Osteoblast (primary cell): Measurements from ENCODE around the gene SNAP25. TPM values are rescaled to one million over a fixed set of nuclear protein-coding genes. Genes with fewer than 3 reads are reported as not detected.

ENCODE experiments used
- DNase-seq: peaks from one replicate; pipeline ENCODE4 v3.0.0; 2011; ENCODE audit warnings: low spot score, mixed read lengths; ENCODE audit not compliant: insufficient read length; ENCODE audit errors: missing footprints
- H2AFZ ChIP-seq: 2 replicates; pipeline ENCODE4 v1.6.0; 2011; ENCODE audit warnings: mild to moderate bottlenecking, low read length
- H3K27ac ChIP-seq: 2 replicates; pipeline ENCODE4 v1.5.1; 2011; ENCODE audit warnings: mild to moderate bottlenecking, low read depth, low read length, moderate library complexity
- H3K27me3 ChIP-seq: 2 replicates; pipeline ENCODE4 v1.6.0; 2012; ENCODE audit warnings: mild to moderate bottlenecking, control low read depth, inconsistent platforms, low read length, moderate library complexity; ENCODE audit not compliant: insufficient read depth
- H3K36me3 ChIP-seq: 2 replicates; pipeline ENCODE4 v1.5.1; 2011; ENCODE audit warnings: mild to moderate bottlenecking, low read length, control low read depth, moderate library complexity; ENCODE audit not compliant: insufficient read depth
- H3K4me1 ChIP-seq: 2 replicates; pipeline ENCODE4 v1.5.1; 2011; ENCODE audit warnings: mild to moderate bottlenecking, low read length, control low read depth, moderate library complexity; ENCODE audit not compliant: insufficient read depth
- H3K4me2 ChIP-seq: 2 replicates; pipeline ENCODE4 v1.6.0; 2011; ENCODE audit warnings: mild to moderate bottlenecking, low read length; ENCODE audit not compliant: insufficient read depth
- H3K4me3 ChIP-seq: fragments of 200-600 bp; sonication (generic); 3 replicates; pipeline ENCODE4 v1.5.1; 2012; ENCODE audit warnings: mild to moderate bottlenecking, low read length, inconsistent platforms; ENCODE audit not compliant: insufficient read depth
- H3K79me2 ChIP-seq: 2 replicates; pipeline ENCODE4 v1.6.0; 2012; ENCODE audit warnings: mild to moderate bottlenecking, low read length, control low read depth, inconsistent platforms; ENCODE audit not compliant: insufficient read depth
- H3K9me3 ChIP-seq: 2 replicates; pipeline ENCODE4 v1.5.1; 2011; ENCODE audit warnings: low read depth, low read length, control low read depth
- H4K20me1 ChIP-seq: 2 replicates; pipeline ENCODE4 v1.6.0; 2012; ENCODE audit warnings: mild to moderate bottlenecking, low read length, control low read depth; ENCODE audit not compliant: insufficient read depth
- CTCF ChIP-seq: IDR thresholded peaks from 2 replicates; pipeline ENCODE4 v1.5.1; 2011; ENCODE audit warnings: mild to moderate bottlenecking, low read depth, low read length, moderate library complexity; ENCODE audit errors: extremely low read depth
- total RNA-seq: library from RNA; depleted of rRNA; stranded (reverse); fragments of >200 nt; gene quantifications from 2 replicates; pipeline ENCODE4 v1.2.3, GENCODE V29; 2012

The SNAP25 gene
- total RNA-seq, 1 donor = 1.8 TPM

GRCh38 chr20:10308652-10309051, 90.0 kb downstream of the SNAP25 start:
- no peaks in the 10 kb centered on the region for H3K79me2 ChIP-seq
- peak overlapping the region; percentile 60 for H3K4me2 ChIP-seq
- H3K36me3 ChIP-seq = no peaks in the 10 kb centered on the region
- no peaks in the 10 kb centered on the region for H4K20me1 ChIP-seq
- H3K27ac ChIP-seq = peak overlapping the region; percentile 84
- H3K9me3 ChIP-seq = no peaks in the 10 kb centered on the region
- no peak overlapping the region for H2AFZ ChIP-seq
- H3K4me3 ChIP-seq = no peak overlapping the region
- H3K4me1 ChIP-seq = peaks cover 64% of the 10 kb centered on the region
- no peaks in the 10 kb centered on the region for H3K27me3 ChIP-seq
- DNase-seq = no peak
- TF ChIP-seq CTCF = no peak

- Histone ChIP-seq H3K36me3 (no peaks in the 10 kb centered on the region), H4K20me1 (no peaks in the 10 kb centered on the region), H3K27ac (peak overlapping the region; percentile 84), H3K79me2 (no peaks in the 10 kb centered on the region), H2AFZ (no peak overlapping the region), H3K4me1 (peaks cover 71% of the 10 kb centered on the region), H3K9me3 (no peaks in the 10 kb centered on the region), H3K27me3 (no peaks in the 10 kb centered on the region), H3K4me2 (peak overlapping the region; percentile 60), H3K4me3 (no peak overlapping the region)
- TF ChIP-seq CTCF = no peak
- peak; percentile 65 for DNase-seq
These were observed 90.7 kb downstream of the SNAP25 start for GRCh38 chr20:10309326-10309725.

- TF ChIP-seq CTCF = no peak
- H3K27ac ChIP-seq = no peak overlapping the region
- no peak overlapping the region for H3K4me2 ChIP-seq
- H3K4me3 ChIP-seq = no peak overlapping the region
- H3K27me3 ChIP-seq = no peaks in the 10 kb centered on the region
- no peaks in the 10 kb centered on the region for H4K20me1 ChIP-seq
- H2AFZ ChIP-seq = no peak overlapping the region
- H3K79me2 ChIP-seq = no peaks in the 10 kb centered on the region
- peaks cover 67% of the 10 kb centered on the region for H3K4me1 ChIP-seq
- no peak for DNase-seq
- H3K36me3 ChIP-seq = no peaks in the 10 kb centered on the region
- H3K9me3 ChIP-seq = no peaks in the 10 kb centered on the region
These were observed 93.5 kb downstream of the SNAP25 start for GRCh38 chr20:10312111-10312510.

- no peaks in the 10 kb centered on the region for H3K27me3 ChIP-seq
- peak overlapping the region; percentile 69 for H3K4me2 ChIP-seq
- no peaks in the 10 kb centered on the region for H3K36me3 ChIP-seq
- no peak for DNase-seq
- TF ChIP-seq CTCF = no peak
- H3K27ac ChIP-seq = peak overlapping the region; percentile 57
- H3K79me2 ChIP-seq = no peaks in the 10 kb centered on the region
- no peak overlapping the region for H3K4me3 ChIP-seq
- peaks cover 59% of the 10 kb centered on the region for H3K4me1 ChIP-seq
- no peak overlapping the region for H2AFZ ChIP-seq
- no peaks in the 10 kb centered on the region for H4K20me1 ChIP-seq
- H3K9me3 ChIP-seq = no peaks in the 10 kb centered on the region
These were observed 94.6 kb downstream of the SNAP25 start for GRCh38 chr20:10313215-10313614.
